Kidney tubule cell (primary cell): Measurements from ENCODE around the gene TAGLN2.
"Not testable (repeated sequence)": the region's sequence is repeated elsewhere in the genome, so short reads cannot be mapped to it uniquely, and the experiment has no call there.

ENCODE experiments used
- DNase-seq: peaks from one replicate; pipeline ENCODE4 v3.0.0-alpha.2; 2018; ENCODE audit warnings: low spot score

Gene TAGLN2

GRCh38 chr1:159899634-159900033 is 25.7 kb downstream of the TAGLN2 start:
- not testable (repeated sequence) for DNase-seq

GRCh38 chr1:159898527-159898926 is 26.8 kb downstream of the TAGLN2 start:
- DNase-seq = no peak

GRCh38 chr1:159897962-159898361 is 27.3 kb downstream of the TAGLN2 start:
- no peak for DNase-seq

- no peak for DNase-seq
Observed at GRCh38 chr1:159896546-159896930, 28.8 kb downstream of the TAGLN2 start.

- DNase-seq = no peak
Observed at GRCh38 chr1:159895836-159896545, 29.3 kb downstream of the TAGLN2 start.

GRCh38 chr1:159895286-159895685 is 30.0 kb downstream of the TAGLN2 start:
- DNase-seq = no peak

- DNase-seq = peak; percentile 41
Observed at GRCh38 chr1:159892944-159893343, 32.4 kb downstream of the TAGLN2 start.

GRCh38 chr1:159891275-159892157 is 33.8 kb downstream of the TAGLN2 start:
- DNase-seq = peak; percentile 95

- no peak for DNase-seq
Observed at GRCh38 chr1:159890390-159890789, 34.9 kb downstream of the TAGLN2 start.

- peak; percentile 90 for DNase-seq
Observed at GRCh38 chr1:159889821-159890252, 35.5 kb downstream of the TAGLN2 start.

GRCh38 chr1:159889202-159889601 is 36.1 kb downstream of the TAGLN2 start:
- DNase-seq = peak; percentile 19

- no peak for DNase-seq
Observed at GRCh38 chr1:159884296-159884695, 41.0 kb downstream of the TAGLN2 start.

- no peak for DNase-seq
Observed at GRCh38 chr1:159883134-159883533, 42.2 kb downstream of the TAGLN2 start.

- peak; percentile 70 for DNase-seq
Observed at GRCh38 chr1:159882527-159882862, 42.8 kb downstream of the TAGLN2 start.

- peak; percentile 100 for DNase-seq
Observed at GRCh38 chr1:159881622-159882526, 43.4 kb downstream of the TAGLN2 start.

- DNase-seq = no peak
Observed at GRCh38 chr1:159880430-159880829, 44.9 kb downstream of the TAGLN2 start.

GRCh38 chr1:159879977-159880376 is 45.3 kb downstream of the TAGLN2 start:
- peak; percentile 41 for DNase-seq

GRCh38 chr1:159879136-159879535 is 46.2 kb downstream of the TAGLN2 start:
- DNase-seq = no peak

- DNase-seq = no peak
Observed at GRCh38 chr1:159877695-159878444, 47.4 kb downstream of the TAGLN2 start.

- DNase-seq = no peak
Observed at GRCh38 chr1:159873530-159874143, 51.7 kb downstream of the TAGLN2 start.

- DNase-seq = no peak
Observed at GRCh38 chr1:159872891-159873290, 52.4 kb downstream of the TAGLN2 start.
